Measurements from ENCODE around the gene SLC8A1.

The SLC8A1 gene

DNA sequence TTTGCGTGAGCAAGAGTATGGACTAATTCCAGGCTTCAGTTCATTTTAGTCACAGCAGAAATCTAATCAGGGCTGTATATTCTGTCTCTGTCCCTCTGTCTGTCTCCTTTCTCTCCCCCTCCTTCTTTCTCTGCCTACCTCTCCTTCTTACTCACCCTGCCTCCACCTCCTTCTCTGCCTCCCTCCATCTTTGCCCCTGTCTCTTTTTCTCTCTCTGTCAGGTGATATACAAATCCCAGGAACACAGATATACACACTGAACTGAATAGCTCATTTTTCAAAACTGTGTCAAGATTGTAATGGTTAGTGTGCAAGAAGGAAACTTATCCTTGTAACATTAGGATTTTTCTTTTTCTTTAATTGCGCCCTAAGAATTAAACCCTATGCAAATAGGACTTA is 32.5 kb downstream of the SLC8A1 start:
- no peak for DNase-seq

DNA sequence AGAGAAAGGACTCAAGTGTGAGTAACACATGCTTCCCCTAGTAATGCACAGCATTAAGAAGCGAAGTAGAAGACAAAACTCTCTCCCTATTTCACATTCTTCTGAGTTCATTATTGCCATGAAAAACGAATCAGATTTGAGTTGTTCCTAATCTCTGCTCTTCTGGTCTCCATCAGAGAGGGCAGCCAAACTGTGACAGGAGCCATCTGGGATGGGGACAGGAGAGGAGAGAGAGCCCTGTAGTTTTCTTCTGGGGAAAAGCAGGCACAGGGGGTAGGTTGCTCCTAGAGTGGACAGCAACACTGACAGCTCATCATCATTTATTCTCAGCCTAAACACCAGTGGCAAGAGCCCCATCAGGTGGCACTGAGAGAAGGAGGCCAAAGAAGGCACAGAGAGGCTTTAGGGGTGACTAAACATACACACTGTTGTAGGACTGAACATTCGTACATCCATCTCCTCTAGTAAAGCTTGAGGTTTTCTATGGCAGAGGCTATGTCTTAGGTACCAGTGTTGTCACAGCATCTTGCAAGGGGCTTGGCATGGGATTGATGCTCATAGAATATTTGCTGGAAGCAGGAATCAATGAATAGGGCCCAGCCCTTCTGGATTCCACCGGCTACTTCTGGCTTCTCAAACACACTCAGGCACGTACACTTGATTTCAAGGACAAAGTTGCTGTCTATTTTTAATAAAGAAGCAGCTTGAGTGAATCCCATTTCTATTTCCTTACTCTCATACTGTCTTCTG is 33.1 kb downstream of the SLC8A1 start:
- DNase-seq, result no peak

DNA sequence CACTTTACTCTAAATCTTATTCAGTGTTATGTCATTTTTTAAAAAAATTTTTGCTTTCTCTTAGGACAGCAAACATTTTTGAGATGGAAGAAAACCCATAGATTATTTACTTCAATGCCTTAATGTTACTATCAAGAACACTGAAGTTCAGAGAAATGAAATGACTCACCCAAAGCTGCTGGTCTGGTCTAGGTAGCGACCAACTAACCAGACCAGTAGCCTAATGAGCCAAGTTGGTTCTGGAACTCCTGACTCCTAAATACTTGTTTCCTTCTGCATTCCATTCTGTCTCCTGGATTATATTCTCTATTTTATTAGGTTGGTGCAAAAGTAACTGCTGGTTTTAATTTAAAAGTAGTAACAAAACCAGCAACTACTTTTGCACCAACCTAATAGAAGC is 35.4 kb downstream of the SLC8A1 start:
- no peak for DNase-seq

DNA sequence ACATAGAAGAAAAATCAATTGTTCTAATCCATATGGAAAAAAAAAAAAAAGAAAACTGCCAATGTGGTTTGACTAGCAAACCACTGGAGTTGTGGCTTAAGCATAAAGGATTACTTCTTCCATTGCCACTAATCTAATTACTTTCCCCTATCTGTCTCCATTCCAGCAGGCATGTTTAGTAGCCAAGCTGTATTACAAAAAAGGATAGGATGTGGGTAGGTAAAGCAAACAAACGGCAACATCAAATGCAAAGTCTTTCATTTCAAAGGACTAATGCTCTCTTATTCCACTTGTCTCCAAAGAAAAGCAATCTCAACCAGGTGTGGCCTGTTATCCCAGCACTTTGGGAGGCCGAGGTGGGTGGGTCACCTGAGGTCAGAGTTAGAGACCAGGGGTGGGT is 36.5 kb downstream of the SLC8A1 start:
- no peak for DNase-seq

DNA sequence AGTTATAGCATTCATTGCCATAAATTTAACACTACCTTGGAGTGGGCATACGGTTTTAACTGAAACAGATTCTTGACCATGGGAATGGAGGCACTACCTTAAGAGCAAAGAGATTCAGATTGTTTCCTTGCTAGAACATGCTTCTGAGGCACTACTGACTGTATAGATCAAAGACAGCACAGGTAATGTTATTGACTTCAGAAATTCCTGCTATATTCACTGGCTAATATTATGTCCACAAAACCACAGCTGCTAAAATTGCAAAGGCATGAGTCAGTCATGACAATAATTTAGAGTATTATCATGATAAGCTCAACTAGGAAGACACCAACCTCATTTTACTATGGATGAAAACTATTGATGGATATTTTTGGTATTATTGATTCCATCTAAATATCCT is 39.4 kb downstream of the SLC8A1 start:
- no peak for DNase-seq

DNA sequence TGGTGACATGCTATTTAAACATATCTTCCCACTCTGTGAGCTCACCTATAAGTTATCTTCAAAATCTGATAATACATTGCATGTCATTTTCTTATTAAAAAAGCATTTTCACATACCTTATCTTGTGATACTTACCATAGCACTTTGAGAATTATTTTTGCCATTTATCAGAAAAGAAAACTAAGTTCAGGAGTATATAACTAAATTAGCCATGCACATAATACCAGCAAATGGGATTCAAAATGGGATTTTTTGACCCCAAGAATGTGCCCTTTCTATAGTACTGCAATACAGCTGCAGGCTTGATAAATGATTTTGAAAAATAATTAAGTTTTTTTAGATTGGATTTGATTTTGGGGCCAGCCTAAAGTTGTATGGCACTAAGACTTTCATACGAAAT is 41.2 kb downstream of the SLC8A1 start:
- no peak for DNase-seq

DNA sequence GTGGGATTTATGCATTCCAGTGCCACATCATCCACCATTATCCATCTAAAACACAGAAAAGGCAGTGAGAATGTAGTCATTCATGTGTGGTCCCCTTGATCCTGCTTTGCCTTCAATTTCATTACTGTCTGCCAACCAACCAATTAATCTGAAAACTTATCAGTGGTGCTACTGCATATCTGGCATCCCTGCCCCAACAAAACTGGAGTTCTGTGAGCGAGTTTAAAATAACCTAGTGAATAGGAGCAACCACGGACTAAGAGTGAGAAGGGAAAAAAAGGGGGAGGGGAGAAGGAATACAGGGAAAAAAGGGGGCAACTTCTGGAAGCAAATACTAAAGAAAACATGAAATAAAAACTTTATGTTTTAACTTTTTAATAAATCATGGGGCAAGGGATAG is 42.2 kb downstream of the SLC8A1 start:
- DNase-seq, result no peak

DNA sequence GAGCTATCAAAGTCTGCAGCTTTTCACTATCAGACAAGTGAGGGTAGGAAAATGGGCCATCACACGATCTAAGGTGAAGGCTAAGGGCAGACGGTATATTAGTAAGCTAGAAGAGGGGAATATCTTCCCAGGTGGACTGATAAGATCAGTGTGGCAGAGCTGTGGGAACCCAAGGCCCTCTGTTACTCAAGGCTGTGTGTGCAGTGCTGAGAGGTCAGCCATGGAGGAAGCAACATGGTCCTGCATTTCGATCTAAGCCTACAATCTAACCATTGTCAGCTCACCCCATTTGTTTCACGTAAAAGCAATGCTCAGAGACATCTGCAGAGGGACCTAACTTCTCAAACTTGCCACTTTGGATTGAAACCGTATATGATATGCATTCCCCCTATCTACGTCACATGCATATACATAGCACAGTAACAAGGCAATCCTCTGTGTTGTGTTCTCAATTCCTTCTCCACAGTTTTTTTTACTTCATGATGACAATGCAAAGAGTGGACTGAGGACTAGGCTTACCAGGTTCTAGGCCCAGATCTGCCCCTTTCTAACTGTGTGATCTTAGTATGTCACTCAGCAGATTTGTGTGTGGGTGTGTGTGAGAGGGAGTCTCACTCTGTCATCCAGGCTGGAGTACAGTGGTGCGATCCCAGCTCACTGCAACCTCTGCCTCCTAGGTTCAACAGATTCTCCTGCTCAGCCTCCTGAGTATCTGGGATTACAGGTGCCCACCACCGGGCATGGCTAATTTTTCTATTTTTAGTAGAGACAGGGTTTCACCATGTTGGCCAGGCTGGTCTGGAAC is 45.2 kb downstream of the SLC8A1 start:
- no peak for DNase-seq

DNA sequence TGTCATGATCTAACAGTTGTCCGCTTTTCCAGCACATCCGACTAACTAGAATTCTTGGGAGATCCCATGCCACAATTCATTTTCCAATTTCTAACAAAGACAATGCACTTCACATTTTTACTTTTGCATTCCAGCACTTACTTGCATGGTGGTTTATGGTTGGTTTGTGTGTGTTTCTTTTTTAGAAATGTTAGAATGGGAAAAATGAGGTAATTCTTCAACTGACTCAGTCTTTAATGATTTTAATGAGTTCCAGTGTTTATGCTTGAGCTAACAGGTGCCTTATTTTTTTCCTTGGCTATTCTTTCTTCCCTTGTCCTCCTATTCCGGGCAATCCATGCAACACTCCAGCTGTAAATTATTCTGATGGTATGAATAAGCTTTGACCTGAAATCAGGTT is 46.4 kb downstream of the SLC8A1 start:
- DNase-seq, result no peak

DNA sequence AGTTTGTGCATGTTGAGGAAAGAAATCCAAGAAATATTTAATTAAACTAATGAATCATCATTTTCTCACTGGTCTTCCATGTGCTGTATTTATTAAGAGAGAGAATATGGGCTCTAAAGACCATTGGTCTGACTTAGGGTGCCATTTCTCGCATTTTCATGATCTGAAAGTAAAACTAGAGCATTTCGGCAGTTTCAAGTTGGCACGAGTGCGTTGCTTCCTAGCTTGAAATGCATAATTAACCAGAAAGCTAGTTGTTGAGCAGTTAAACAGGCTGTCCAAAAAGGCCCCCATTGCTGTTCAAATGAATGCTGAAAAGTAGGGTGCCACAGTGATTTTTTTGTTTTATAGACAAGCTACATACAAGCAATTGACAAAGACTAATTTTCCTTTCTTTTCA is 47.4 kb downstream of the SLC8A1 start:
- DNase-seq, result no peak

DNA sequence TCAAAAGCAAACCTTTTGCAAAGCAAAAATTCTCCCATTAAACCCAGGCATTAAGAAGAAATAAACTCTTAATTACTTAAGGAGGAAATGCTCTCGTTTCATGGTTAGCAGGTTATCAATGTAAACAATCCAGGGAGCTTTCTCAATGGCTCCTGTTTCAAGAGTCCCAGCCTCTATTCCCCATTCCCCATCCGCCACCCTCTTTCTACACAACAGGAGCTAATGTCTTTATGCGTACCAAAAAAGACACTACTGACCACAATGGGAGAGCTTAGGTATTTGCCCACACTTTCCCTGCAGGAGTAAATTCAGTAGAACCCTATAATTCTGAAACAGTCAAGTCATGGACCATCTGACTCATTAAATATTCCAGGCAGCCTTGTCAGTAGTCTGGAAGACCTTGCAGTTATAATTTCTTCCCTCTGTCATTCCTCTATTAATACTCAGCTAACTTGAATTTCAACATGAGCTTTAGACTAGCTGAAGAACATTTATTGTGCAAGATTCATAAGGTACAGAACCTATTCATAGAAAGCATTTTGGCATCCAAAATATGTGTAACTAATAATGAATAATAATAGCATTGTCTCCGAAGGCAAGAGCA is 48.6 kb downstream of the SLC8A1 start:
- DNase-seq, result no peak

DNA sequence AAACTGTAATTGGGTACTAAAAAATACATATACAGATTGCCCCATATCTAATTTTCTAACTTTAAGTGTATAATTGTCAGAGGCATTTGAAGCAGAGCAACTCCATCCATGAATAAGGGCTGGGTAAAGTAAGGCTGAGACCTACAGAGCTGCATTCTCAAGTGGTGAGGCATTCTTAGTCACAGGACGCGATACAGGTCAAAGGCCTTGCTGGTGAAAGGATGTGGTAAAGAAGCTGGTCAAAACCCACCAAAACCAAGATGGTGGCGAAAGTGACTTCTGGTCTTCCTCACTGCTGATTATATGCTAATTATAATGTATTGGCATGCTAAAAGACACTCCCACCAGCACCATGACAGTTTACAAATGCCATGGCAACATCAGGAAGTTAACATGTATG is 50.0 kb downstream of the SLC8A1 start:
- DNase-seq, result no peak

DNA sequence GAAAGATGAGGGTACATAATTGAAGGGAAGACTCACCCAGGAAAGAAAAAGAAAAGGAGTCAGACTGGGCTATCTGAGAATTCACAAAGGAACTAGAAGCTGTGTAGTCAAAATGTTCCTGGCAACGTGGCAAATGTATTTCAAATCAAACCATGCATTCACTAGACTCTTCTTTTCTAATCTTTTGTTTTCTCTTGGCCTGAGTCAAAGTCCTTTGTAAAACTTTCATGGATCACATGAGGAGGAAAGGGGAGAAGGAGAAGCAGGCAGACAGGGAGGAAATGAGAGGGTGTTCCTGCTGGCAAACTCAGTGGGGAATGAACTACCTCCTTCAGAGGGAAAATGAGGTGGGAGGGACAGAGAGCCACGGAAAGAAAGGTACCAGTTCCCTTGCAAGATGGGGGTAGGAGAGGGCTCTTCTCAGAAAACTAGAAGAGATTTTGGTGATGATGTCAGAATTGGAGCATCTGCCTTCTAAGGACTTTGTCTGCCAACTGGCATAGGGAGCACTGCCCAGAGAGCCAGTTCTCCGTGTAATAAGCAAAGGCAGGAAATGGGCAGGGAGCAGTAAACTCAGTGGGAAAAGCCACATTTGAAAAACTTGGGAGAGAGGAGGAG is 51.4 kb downstream of the SLC8A1 start:
- DNase-seq, result no peak

DNA sequence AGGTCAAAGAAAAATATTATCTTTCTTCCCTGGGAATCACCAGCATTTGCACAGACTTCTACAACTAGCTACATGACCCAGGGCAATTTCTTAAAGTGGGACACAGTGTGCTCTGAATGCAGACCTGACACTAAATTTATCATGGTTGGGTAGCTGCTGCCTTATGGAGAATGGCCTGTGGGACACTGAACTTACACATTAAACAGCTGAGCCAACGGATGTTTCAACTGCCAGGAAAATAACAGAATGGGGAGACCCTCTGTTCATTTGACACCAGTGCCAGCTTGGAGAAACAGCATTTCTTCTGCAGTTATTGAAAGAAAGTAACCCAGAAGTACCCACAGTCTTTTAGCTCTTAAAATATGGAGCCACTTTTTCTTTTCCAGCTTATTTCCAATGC is 54.1 kb downstream of the SLC8A1 start:
- no peak for DNase-seq

DNA sequence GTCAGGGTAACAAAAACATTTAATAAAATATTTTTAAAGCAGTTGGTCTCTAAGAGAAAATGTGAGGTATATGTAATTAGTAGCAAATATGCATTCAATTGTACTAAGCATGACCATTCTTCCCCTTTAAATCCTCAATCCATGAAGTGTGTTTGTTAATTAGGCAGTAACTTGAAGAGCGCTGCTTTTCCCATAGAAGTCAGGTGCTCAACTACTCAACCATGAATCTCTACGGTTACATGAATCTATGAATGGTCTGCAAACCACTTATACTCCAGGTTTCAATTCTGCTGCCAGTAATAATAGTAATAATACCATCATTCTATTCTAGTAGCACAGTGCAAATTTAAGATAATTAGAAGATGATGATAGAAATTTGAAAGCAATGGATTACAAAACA is 55.8 kb downstream of the SLC8A1 start:
- no peak for DNase-seq

DNA sequence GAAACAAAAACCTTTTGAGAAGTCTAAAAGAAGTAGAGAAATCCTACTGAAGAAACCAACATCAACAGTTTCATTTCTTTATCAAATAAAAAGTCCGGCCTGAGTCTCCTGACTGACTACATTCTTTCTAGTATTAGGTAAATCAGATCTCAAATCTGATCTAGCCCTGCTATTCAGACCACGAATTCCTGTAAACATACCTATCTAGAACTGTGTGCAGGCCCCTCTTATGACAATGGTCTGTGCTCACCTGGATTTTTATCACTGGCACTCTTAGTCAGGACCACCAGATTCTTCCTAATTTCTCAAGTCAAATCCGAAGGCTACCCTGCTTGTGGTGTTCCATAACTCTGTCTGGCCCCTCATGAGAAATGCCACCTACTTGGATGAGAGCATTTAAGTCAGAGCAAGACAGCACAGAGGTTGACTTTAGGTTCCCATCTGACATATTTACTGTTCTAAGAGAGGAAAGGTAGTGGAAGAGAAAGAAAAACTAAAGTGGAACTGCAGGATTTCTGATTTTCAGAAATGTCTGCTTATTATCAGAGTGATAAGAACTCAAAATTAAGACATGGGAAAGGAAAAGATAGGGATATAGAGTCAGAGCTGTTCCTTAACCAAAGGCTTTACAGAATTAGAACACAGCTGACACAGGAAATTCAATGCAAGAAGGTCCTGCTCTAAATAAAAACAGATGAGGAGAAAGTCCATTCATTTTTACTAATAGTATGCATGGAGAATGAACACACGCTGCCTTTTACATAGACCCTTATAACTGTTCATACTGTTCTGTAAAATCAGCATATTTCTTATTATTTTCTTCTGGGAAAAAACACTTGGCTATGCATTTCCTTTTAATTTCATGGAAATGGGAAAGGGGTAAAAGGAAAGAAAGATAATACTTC is 56.5 kb downstream of the SLC8A1 start:
- DNase-seq, result no peak

DNA sequence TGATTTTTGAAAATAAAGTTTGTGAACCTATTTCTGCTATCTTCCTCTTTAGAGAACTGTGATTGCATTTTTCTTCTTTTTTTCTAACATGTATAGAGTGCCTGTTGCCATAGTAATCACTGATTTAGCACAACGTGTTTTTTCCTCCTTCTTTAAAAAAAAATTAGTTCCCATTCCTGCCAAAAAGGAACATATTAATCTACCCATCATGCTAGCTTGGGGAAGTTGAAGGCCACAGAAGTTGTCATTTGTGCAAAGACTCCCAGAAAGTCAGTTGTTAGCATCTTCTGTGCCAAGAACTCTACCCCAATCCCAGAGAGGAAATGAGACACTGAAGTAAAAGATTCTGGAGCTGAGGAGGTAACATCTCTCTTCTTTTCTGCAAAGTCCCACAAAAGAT is 57.3 kb downstream of the SLC8A1 start:
- no peak for DNase-seq

DNA sequence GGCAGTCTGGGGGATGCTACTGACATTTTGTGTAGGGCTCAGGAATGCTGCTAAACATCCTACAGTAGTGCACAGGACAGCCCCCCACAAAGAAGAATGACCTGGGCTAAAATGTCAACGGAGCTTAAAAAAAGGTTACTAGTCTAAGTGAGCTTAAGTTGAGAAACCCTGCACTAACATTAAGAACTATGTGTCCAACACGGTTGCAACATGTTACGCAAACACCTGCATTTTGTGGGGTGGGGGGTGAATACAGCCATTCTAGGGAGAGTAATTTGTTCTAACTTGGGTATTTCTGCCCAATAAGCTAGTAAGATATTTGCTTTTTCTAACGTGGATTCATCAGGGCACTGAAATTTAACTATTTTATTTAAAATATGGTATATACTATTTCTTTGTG is 57.9 kb downstream of the SLC8A1 start:
- no peak for DNase-seq

DNA sequence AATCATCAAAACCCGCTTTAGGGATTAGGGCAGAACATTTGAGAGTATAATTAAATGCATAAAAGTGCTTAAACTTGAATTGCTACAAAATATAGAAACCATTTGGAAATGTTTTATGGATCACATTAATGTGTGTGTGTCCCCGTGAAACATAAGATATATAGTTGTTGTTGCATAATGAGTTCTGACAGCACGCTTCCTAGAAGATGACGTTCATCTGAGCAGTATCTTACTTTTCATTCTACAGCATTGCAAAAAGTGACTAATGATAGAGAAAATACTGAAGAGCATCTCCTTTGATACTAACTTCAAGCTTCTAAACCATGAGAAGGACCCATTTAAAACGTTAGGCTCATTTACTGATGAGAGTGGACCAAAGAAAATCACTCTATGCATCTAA is 63.7 kb downstream of the SLC8A1 start:
- DNase-seq, result no peak

DNA sequence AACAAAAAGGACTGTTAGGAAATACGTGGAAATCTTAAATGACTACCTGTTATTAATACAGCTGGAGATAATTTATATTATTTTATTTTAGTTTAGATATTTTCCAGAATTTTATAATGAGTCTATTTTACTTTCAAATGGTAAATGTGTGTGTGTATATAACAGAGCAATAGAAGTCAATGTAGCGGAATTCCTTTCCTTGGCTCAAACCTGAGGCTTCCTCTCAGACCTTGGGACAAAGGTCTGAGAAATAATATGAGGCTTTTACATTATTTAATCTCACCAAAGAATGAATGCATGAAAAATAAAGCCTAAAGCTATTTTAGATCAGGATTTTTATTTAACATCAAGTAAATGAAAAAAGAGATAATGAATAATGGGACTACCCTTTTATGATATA is 65.7 kb downstream of the SLC8A1 start:
- DNase-seq, result no peak

DNA sequence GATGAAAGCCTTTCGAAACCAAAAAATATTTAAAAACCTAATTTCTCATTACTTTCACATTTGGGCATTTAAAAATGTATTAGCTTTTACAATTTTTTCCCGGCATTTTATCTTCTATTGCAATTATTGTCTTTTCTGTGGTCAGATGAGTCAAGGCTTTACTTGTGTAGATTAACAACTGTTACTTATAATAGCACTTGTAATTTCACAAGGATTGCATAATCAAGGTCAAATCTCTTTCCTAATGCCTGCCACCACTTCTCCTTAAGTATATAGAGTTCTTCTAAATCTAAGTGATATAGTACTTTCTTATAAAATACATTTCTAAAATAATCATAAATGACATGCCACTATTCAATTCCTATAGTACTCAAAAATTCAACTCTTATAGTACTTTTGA is 67.2 kb downstream of the SLC8A1 start:
- DNase-seq, result no peak

DNA sequence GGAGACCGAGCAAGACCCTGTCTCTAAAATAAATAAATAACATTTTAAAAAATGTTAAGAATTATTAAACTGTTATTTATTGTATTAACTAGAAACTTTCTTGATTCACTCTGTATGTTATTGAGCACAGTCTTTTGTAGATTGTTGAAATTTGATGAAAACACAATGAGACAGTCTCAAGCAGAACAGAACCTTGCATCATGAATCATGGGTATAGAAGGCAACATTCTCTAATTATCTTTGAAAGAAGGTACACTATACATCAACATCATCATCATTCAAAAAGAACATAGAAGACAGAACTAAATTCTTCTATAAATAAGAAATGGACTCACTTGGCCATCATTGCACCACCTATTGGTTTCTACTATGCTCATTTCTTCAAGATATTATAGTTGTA is 67.7 kb downstream of the SLC8A1 start:
- no peak for DNase-seq

DNA sequence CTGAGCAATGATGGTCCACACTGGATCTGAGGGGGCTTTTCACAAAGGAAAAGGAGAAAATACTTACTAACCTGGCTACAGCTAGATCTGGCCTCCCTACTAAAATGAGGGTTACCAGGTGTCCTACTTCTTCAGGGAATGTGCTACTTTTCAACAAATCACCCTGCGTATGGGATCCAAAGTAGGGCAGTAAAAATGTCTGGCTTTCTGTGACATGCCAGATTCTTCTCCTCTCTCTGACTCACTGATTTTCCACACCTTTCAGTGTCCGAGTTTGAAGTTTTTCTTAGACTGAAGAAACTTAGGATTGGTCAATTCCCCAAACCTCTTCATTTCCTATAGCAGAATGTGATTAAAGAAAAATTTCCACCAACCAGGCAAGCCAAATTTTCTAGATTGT is 71.2 kb downstream of the SLC8A1 start:
- DNase-seq, result no peak
